ENCODE measurements around the gene RPUSD4.

The RPUSD4 gene

GRCh38 chr11:126182787-126183445 lies 28.5 kb downstream of the RPUSD4 start:
- no peak for DNase-seq (ENCODE audit: low read depth in 2 of 3, low spot score in 2 of 3)

- DNase-seq (ENCODE audit: low read depth in 2 of 3, low spot score in 2 of 3) = no peak
Measured at GRCh38 chr11:126181939-126182730, 29.3 kb downstream of the RPUSD4 start.

- no peak for DNase-seq (ENCODE audit: low read depth in 2 of 3, low spot score in 2 of 3)
Measured at GRCh38 chr11:126176853-126177470, 34.5 kb downstream of the RPUSD4 start.

- no peak for DNase-seq (ENCODE audit: low read depth in 2 of 3, low spot score in 2 of 3)
Measured at GRCh38 chr11:126175393-126175792, 36.1 kb downstream of the RPUSD4 start.

GRCh38 chr11:126174816-126175215 lies 36.6 kb downstream of the RPUSD4 start:
- DNase-seq (ENCODE audit: low read depth in 2 of 3, low spot score in 2 of 3) = no peak

- no peak for DNase-seq (ENCODE audit: low read depth in 2 of 3, low spot score in 2 of 3)
Measured at GRCh38 chr11:126173257-126173656, 38.2 kb downstream of the RPUSD4 start.

- DNase-seq (ENCODE audit: low read depth in 2 of 3, low spot score in 2 of 3) = no peak
Measured at GRCh38 chr11:126172596-126173038, 38.8 kb downstream of the RPUSD4 start.

GRCh38 chr11:126169291-126169690 lies 42.2 kb downstream of the RPUSD4 start:
- no peak for DNase-seq (ENCODE audit: low read depth in 2 of 3, low spot score in 2 of 3)

- no peak for DNase-seq (ENCODE audit: low read depth in 2 of 3, low spot score in 2 of 3)
Measured at GRCh38 chr11:126167488-126167887, 44.0 kb downstream of the RPUSD4 start.

GRCh38 chr11:126166413-126166812 lies 45.0 kb downstream of the RPUSD4 start:
- no peak for DNase-seq (ENCODE audit: low read depth in 2 of 3, low spot score in 2 of 3)

- DNase-seq (ENCODE audit: low read depth in 2 of 3, low spot score in 2 of 3) = no peak
Measured at GRCh38 chr11:126165757-126166156, 45.7 kb downstream of the RPUSD4 start.

- no peak for DNase-seq (ENCODE audit: low read depth in 2 of 3, low spot score in 2 of 3)
Measured at GRCh38 chr11:126165311-126165720, 46.1 kb downstream of the RPUSD4 start.

GRCh38 chr11:126164781-126165180 lies 46.7 kb downstream of the RPUSD4 start:
- no peak for DNase-seq (ENCODE audit: low read depth in 2 of 3, low spot score in 2 of 3)

- no peak for DNase-seq (ENCODE audit: low read depth in 2 of 3, low spot score in 2 of 3)
Measured at GRCh38 chr11:126163779-126164178, 47.7 kb downstream of the RPUSD4 start.

GRCh38 chr11:126163074-126163700 lies 48.3 kb downstream of the RPUSD4 start:
- DNase-seq (ENCODE audit: low read depth in 2 of 3, low spot score in 2 of 3) = no peak

- no peak for DNase-seq (ENCODE audit: low read depth in 2 of 3, low spot score in 2 of 3)
Measured at GRCh38 chr11:126162306-126163030, 49.0 kb downstream of the RPUSD4 start.

- DNase-seq (ENCODE audit: low read depth in 2 of 3, low spot score in 2 of 3) = no peak
Measured at GRCh38 chr11:126161023-126161391, 50.4 kb downstream of the RPUSD4 start.

GRCh38 chr11:126160345-126161022 lies 51.0 kb downstream of the RPUSD4 start:
- no peak for DNase-seq (ENCODE audit: low read depth in 2 of 3, low spot score in 2 of 3)

- DNase-seq (ENCODE audit: low read depth in 2 of 3, low spot score in 2 of 3) = no peak
Measured at GRCh38 chr11:126159719-126160344, 51.6 kb downstream of the RPUSD4 start.
